IMR-90 (cell line): ENCODE measurements around the gene MIB1. TPM values are rescaled to one million over a fixed set of nuclear protein-coding genes. Genes with fewer than 3 reads are reported as not detected.

Source experiments
- ATAC-seq: fragments of 200-7000 bp; cut with Tn5 transposase; 2 replicates; pipeline ENCODE4 v1.9.1; 2020; ENCODE audit warnings: low read depth, mild to moderate bottlenecking, moderate library complexity
- BruUV-seq: library from RNA; stranded (reverse); fragments of 400-500 nt; replicated peaks from 2 replicates; lab custom pipeline; 2021; lab: Mats Ljungman, UMichigan
- CTCF ChIA-PET: fragments of 300-600 bp; formaldehyde crosslinking; extraction: SDS; loops from one replicate; lab custom pipeline; 2021; ENCODE audit warnings: antibody characterized with exemption; lab: Yijun Ruan, JAX
- POLR2A ChIA-PET: fragments of 300-600 bp; sonication (Branson Sonifier 250); formaldehyde crosslinking; loops from one replicate; lab custom pipeline; 2022; ENCODE audit warnings: antibody characterized with exemption; ENCODE audit not compliant: unreplicated experiment; lab: Charles Lee
- DNase-seq: peaks from one replicate; pipeline ENCODE4 v3.0.0; 2013
- H2AFZ ChIP-seq: replicated peaks from 2 replicates; pipeline ENCODE3; 2013; ENCODE audit warnings: low read length, mild to moderate bottlenecking; ENCODE audit not compliant: poor library complexity
- H2AK5ac ChIP-seq: 2 replicates; pipeline ENCODE4 v1.6.1; 2013; ENCODE audit warnings: low read depth, low read length, inconsistent platforms
- H2AK9ac ChIP-seq: replicated peaks from 2 replicates; pipeline ENCODE3; 2013; ENCODE audit warnings: mild to moderate bottlenecking, low read depth, low read length, moderate library complexity; ENCODE audit not compliant: poor library complexity
- H2BK120ac ChIP-seq: 2 replicates; pipeline ENCODE4 v1.6.1; 2013; ENCODE audit warnings: low read depth, low read length, inconsistent platforms
- H2BK15ac ChIP-seq: 3 replicates; pipeline ENCODE4 v1.6.1; 2013; ENCODE audit warnings: low read depth, low read length, inconsistent platforms
- H2BK20ac ChIP-seq: 2 replicates; pipeline ENCODE4 v1.6.1; 2013; ENCODE audit warnings: low read depth, mild to moderate bottlenecking, inconsistent platforms, low read length, moderate library complexity
- H2BK5ac ChIP-seq: 2 replicates; pipeline ENCODE4 v1.6.1; 2013; ENCODE audit warnings: mild to moderate bottlenecking, low read depth, low read length, inconsistent platforms; ENCODE audit not compliant: poor library complexity, severe bottlenecking
- H3K14ac ChIP-seq: replicated peaks from 2 replicates; pipeline ENCODE4 v1.6.1; 2013; ENCODE audit warnings: low read depth, low read length, inconsistent platforms
- H3K18ac ChIP-seq: 2 replicates; pipeline ENCODE4 v1.6.1; 2013; ENCODE audit warnings: low read depth, low read length, control low read depth
- H3K23ac ChIP-seq: 2 replicates; pipeline ENCODE4 v1.6.1; 2013; ENCODE audit warnings: low read depth, low read length, inconsistent platforms
- H3K27ac ChIP-seq: 2 replicates; pipeline ENCODE4 v1.5.1; 2013; ENCODE audit warnings: mild to moderate bottlenecking, control low read depth, low read length; ENCODE audit not compliant: insufficient read depth
- H3K27me3 ChIP-seq: 2 replicates; pipeline ENCODE4 v1.6.1; 2013; ENCODE audit warnings: low read length; ENCODE audit not compliant: control insufficient read depth, insufficient read depth
- H3K36me3 ChIP-seq: 2 replicates; pipeline ENCODE4 v1.6.1; 2013; ENCODE audit warnings: low read length, mixed read lengths; ENCODE audit not compliant: control insufficient read depth, insufficient read depth
- H3K4ac ChIP-seq: 2 replicates; pipeline ENCODE4 v1.6.1; 2013; ENCODE audit warnings: low read depth, low read length, inconsistent platforms
- H3K4me1 ChIP-seq: 2 replicates; pipeline ENCODE4 v1.6.1; 2013; ENCODE audit warnings: low read length, mixed read lengths; ENCODE audit not compliant: control insufficient read depth, insufficient read depth
- H3K4me2 ChIP-seq: 2 replicates; pipeline ENCODE4 v1.6.1; 2013; ENCODE audit warnings: low read depth, mild to moderate bottlenecking, control low read depth, low read length, moderate library complexity
- H3K4me3 ChIP-seq: 2 replicates; pipeline ENCODE4 v1.5.1; 2013; ENCODE audit warnings: low read depth, mild to moderate bottlenecking, control low read depth, low read length, moderate library complexity; ENCODE audit not compliant: insufficient read depth
- H3K56ac ChIP-seq: 2 replicates; pipeline ENCODE4 v1.6.1; 2013; ENCODE audit warnings: low read length, inconsistent platforms; ENCODE audit not compliant: insufficient read depth; ENCODE audit errors: extremely low read depth
- H3K79me1 ChIP-seq, 2 experiments: 2 replicates each; pipeline ENCODE4 v1.6.1; 2013; ENCODE audit warnings: low read length in 2 of 2, inconsistent platforms in 1 of 2, low read depth in 1 of 2
- H3K9ac ChIP-seq: 2 replicates; pipeline ENCODE4 v1.6.1; 2013; ENCODE audit warnings: low read depth, low read length, control low read depth
- H3K9me1 ChIP-seq: 2 replicates; pipeline ENCODE4 v1.6.1; 2013; ENCODE audit warnings: low read length, inconsistent platforms; ENCODE audit not compliant: insufficient read depth
- H3K9me3 ChIP-seq: 2 replicates; pipeline ENCODE4 v1.6.1; 2013; ENCODE audit warnings: low read length; ENCODE audit not compliant: control insufficient read depth, insufficient read depth
- H4K20me1 ChIP-seq: 2 replicates; pipeline ENCODE4 v1.6.1; 2013; ENCODE audit warnings: low read length, inconsistent platforms; ENCODE audit not compliant: insufficient read depth
- H4K5ac ChIP-seq: 2 replicates; pipeline ENCODE4 v1.6.1; 2013; ENCODE audit warnings: mild to moderate bottlenecking, low read depth, low read length, control low read depth
- H4K8ac ChIP-seq, 2 experiments: 2 replicates each; pipeline ENCODE4 v1.6.1; 2013; ENCODE audit warnings: low read depth in 2 of 2, low read length in 2 of 2, control low read depth in 1 of 2, inconsistent platforms in 1 of 2
- H4K91ac ChIP-seq: 2 replicates; pipeline ENCODE4 v1.6.1; 2013; ENCODE audit warnings: low read depth, low read length, inconsistent platforms; ENCODE audit not compliant: insufficient read depth
- BHLHE40 ChIP-seq: fragments of 150-350 bp; IDR thresholded peaks from 2 replicates; pipeline ENCODE4 v1.6.1; 2016; ENCODE audit warnings: mild to moderate bottlenecking, low read depth, low read length
- CEBPB ChIP-seq: IDR thresholded peaks from 2 replicates; pipeline ENCODE4 v1.6.1; 2012; ENCODE audit warnings: low read depth, low read length, improper control_type of control experiment
- CHD1 ChIP-seq: IDR thresholded peaks from 2 replicates; pipeline ENCODE4 v1.6.1; 2012; ENCODE audit warnings: low read depth, low read length, improper control_type of control experiment
- ELK1 ChIP-seq: fragments of 150-350 bp; IDR thresholded peaks from 2 replicates; pipeline ENCODE4 v1.6.1; 2016; ENCODE audit warnings: low read depth, mild to moderate bottlenecking, low read length, moderate library complexity, borderline replicate concordance
- FOS ChIP-seq: fragments of 150-350 bp; IDR thresholded peaks from 2 replicates; pipeline ENCODE4 v1.6.1; 2016; ENCODE audit warnings: low read depth, low read length
- MAFK ChIP-seq: IDR thresholded peaks from 2 replicates; pipeline ENCODE4 v1.6.1; 2012; ENCODE audit warnings: low read depth, low read length, improper control_type of control experiment
- MAZ ChIP-seq: IDR thresholded peaks from 2 replicates; pipeline ENCODE4 v1.6.1; 2012; ENCODE audit warnings: low read depth, mild to moderate bottlenecking, low read length, improper control_type of control experiment, moderate library complexity, borderline replicate concordance
- MXI1 ChIP-seq: IDR thresholded peaks from 2 replicates; pipeline ENCODE4 v1.6.1; 2012; ENCODE audit warnings: low read depth, mild to moderate bottlenecking, low read length, moderate library complexity, borderline replicate concordance
- NFE2L2 ChIP-seq: fragments of 150-350 bp; IDR thresholded peaks from 2 replicates; pipeline ENCODE4 v1.6.1; 2016; ENCODE audit warnings: low read depth, mild to moderate bottlenecking, low read length
- POLR2A ChIP-seq: IDR thresholded peaks from 2 replicates; pipeline ENCODE4 v1.6.1; 2012; ENCODE audit warnings: mild to moderate bottlenecking, low read depth, low read length
- RAD21 ChIP-seq: IDR thresholded peaks from 2 replicates; pipeline ENCODE4 v1.6.1; 2012; ENCODE audit warnings: low read length, improper control_type of control experiment
- RCOR1 ChIP-seq: IDR thresholded peaks from 2 replicates; pipeline ENCODE4 v1.6.1; 2012; ENCODE audit warnings: mild to moderate bottlenecking, low read length, improper control_type of control experiment; ENCODE audit not compliant: insufficient replicate concordance
- RFX5 ChIP-seq: IDR thresholded peaks from 2 replicates; pipeline ENCODE4 v1.8.0; 2012; ENCODE audit warnings: low read depth, mild to moderate bottlenecking, low read length, moderate library complexity
- SMC3 ChIP-seq: fragments of 150-350 bp; IDR thresholded peaks from 2 replicates; pipeline ENCODE4 v1.6.1; 2016; ENCODE audit warnings: low read depth, mild to moderate bottlenecking, antibody characterized with exemption, low read length, moderate library complexity
- dilution Hi-C: fragments of 300-500 bp; cut with HindIII; formaldehyde crosslinking; loops from one replicate; pipeline ENCODE4 v1.14.3; 2018; ENCODE audit warnings: low sequenced_read_pairs; ENCODE audit not compliant: unreplicated experiment
- in situ Hi-C: fragments of 300-500 bp; cut with MboI; formaldehyde crosslinking; loops from 3 replicates; pipeline ENCODE4 v1.14.3; 2019; ENCODE audit warnings: low sequenced_read_pairs, inconsistent platforms, mixed read lengths
- intact Hi-C: fragments of 100-400 bp; cut with micrococcal nuclease; formaldehyde crosslinking; loops from 2 replicates; pipeline ENCODE4 v1.10.0; 2022
- polyA plus RNA-seq, 3 experiments: library from polyadenylated mRNA; depleted of rRNA; stranded (reverse); fragments of >200 nt; gene quantifications; 2 replicates each; pipeline ENCODE4 v1.2.3, GENCODE V29; 2012; ENCODE audit warnings: low replicate concordance in 1 of 3
- total RNA-seq: library from RNA; depleted of rRNA; stranded (reverse); fragments of >200 nt; gene quantifications from 2 replicates; pipeline ENCODE4 v1.2.3, GENCODE V29; 2012
- TF ChIP-seq, protein P1 (sequence below): conservative IDR thresholded peaks from 2 replicates; pipeline ENCODE4 v1.5.1; 2012; ENCODE audit warnings: mild to moderate bottlenecking, low read depth, low read length, improper control_type of control experiment
- TF ChIP-seq, protein P2 (sequence below): fragments of 150-350 bp; IDR thresholded peaks from 2 replicates; pipeline ENCODE4 v1.6.1; 2017; ENCODE audit warnings: mild to moderate bottlenecking, antibody characterized with exemption, low read length, low read depth

MIB1 gene
- total and polyA plus RNA-seq, 2 of the 4 experiments (the other 2 are of a cell fraction): 5.9 to 80.1 TPM

DNA sequence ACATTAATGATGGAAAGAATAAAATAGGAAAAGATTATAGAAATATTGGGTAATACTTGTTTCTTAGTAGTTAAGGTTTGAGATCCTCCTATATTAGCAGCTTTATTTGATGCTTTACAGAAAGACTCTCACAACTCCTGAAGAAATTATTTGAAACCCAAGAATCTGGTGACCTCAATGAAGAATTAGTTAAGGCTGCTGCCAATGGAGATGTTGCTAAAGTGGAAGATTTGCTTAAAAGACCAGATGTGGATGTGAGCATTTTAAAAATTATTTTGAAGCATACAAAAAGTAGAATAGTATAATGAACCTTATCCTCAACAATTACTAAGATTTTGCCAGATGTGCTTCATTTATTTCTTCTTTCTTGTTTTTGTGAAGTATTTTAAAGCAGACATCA is 59.1 kb downstream of the MIB1 start:
- Histone ChIP-seq H2AK5ac (no peak overlapping the region), H2BK5ac (no peak overlapping the region), H3K18ac (no peak overlapping the region), H3K27ac (no peak overlapping the region), H4K91ac (no peak overlapping the region), H3K56ac (no peak overlapping the region), H3K9me1 (peaks cover 3% of the 10 kb centered on the region; the same call in 1 of the 2 replicates), H2BK20ac (no peak overlapping the region), H3K4me3 (no peak overlapping the region), H3K9ac (no peak overlapping the region), H3K27me3 (no peaks in the 10 kb centered on the region), H3K79me1 (peaks cover 0 to 14% of the 10 kb centered on the region in 2 experiments; a peak in 3 of 4 replicates), H3K14ac (no peak overlapping the region), H3K36me3 (peaks cover 3% of the 10 kb centered on the region; the same call in 1 of the 2 replicates), H2BK120ac (no peak overlapping the region), H3K23ac (no peak overlapping the region), H3K4me2 (no peak overlapping the region), H4K20me1 (no peaks in the 10 kb centered on the region), H3K4me1 (peaks cover 1% of the 10 kb centered on the region), H2BK15ac (no peak overlapping the region), H4K8ac (no peak overlapping the region), H3K4ac (no peak overlapping the region), H3K9me3 (no peaks in the 10 kb centered on the region), H2AFZ (no peak overlapping the region), H4K5ac (no peak overlapping the region), H2AK9ac (no peak overlapping the region)
- ChIA-PET CTCF (no interaction called here), POLR2A (no interaction called here)
- in situ Hi-C loops: no loop called here
- DNase-seq: no peak
- BruUV-seq: no TSS peak
- intact Hi-C loops: no loop called here
- no peak for ATAC-seq
- dilution Hi-C loops: no loop called here
- TF ChIP-seq POLR2A (no peak), NFE2L2 (no peak), BHLHE40 (no peak), FOS (no peak), RCOR1 (no peak), CHD1 (no peak), MXI1 (no peak), CEBPB (no peak), MAFK (no peak), RFX5 (no peak), SMC3 (no peak), ELK1 (no peak), RAD21 (no peak), MAZ (no peak)
- TF ChIP-seq, protein P1, sequence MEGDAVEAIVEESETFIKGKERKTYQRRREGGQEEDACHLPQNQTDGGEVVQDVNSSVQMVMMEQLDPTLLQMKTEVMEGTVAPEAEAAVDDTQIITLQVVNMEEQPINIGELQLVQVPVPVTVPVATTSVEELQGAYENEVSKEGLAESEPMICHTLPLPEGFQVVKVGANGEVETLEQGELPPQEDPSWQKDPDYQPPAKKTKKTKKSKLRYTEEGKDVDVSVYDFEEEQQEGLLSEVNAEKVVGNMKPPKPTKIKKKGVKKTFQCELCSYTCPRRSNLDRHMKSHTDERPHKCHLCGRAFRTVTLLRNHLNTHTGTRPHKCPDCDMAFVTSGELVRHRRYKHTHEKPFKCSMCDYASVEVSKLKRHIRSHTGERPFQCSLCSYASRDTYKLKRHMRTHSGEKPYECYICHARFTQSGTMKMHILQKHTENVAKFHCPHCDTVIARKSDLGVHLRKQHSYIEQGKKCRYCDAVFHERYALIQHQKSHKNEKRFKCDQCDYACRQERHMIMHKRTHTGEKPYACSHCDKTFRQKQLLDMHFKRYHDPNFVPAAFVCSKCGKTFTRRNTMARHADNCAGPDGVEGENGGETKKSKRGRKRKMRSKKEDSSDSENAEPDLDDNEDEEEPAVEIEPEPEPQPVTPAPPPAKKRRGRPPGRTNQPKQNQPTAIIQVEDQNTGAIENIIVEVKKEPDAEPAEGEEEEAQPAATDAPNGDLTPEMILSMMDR: no peak
- TF ChIP-seq, protein P2, sequence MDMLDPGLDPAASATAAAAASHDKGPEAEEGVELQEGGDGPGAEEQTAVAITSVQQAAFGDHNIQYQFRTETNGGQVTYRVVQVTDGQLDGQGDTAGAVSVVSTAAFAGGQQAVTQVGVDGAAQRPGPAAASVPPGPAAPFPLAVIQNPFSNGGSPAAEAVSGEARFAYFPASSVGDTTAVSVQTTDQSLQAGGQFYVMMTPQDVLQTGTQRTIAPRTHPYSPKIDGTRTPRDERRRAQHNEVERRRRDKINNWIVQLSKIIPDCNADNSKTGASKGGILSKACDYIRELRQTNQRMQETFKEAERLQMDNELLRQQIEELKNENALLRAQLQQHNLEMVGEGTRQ: no peak
